ENCODE results near the gene NCOA3. TPM values are rescaled to one million over a fixed set of nuclear protein-coding genes. Genes with fewer than 3 reads are reported as not detected.

The NCOA3 gene
- total RNA-seq, 1 experiment from 2014 or later = 96.7 TPM

- Mint-ChIP-seq H3K4me3 (ENCODE audit: unreplicated experiment) (no peak overlapping the region), H3K36me3 (ENCODE audit: insufficient read depth, unreplicated experiment) (peaks cover 91% of the 10 kb centered on the region), H3K27ac (ENCODE audit: unreplicated experiment) (no peak overlapping the region), H3K27me3 (ENCODE audit: insufficient read depth, unreplicated experiment) (no peaks in the 10 kb centered on the region), H3K4me1 (ENCODE audit: low read depth, unreplicated experiment) (no peaks in the 10 kb centered on the region), H3K9me3 (ENCODE audit: unreplicated experiment) (no peaks in the 10 kb centered on the region)
- CTCF ChIA-PET = interaction anchor here (0.7 kb wide), 1 partner anchor 1778 kb away, joined by 6 read pairs; no protein-coding TSS in a partner anchor
- no TSS peak for BruUV-seq (replicated peaks)
- H3K4me1 ChIP-seq = no peaks in the 10 kb centered on the region
- POLR2A ChIA-PET = no interaction called here
- no peak for DNase-seq
- H3K9me3 ChIP-seq = no peaks in the 10 kb centered on the region
- H3K4me3 ChIP-seq (ENCODE audit: low read depth, low read length) = no peak overlapping the region
- intact Hi-C loops (cut with micrococcal nuclease; ENCODE audit: unreplicated experiment) = no loop called here
- no peaks in the 10 kb centered on the region for H3K27me3 ChIP-seq (replicated peaks; ENCODE audit: control insufficient read depth, insufficient read depth, low read length)
- peaks cover 11% of the 10 kb centered on the region for H3K36me3 ChIP-seq (ENCODE audit: control insufficient read depth, insufficient read depth, low read length)
- no peak for TF ChIP-seq CTCF (IDR thresholded peaks at IDR 0.05; ENCODE audit: insufficient read depth in 1 of 2, low read depth in 1 of 2, low read length in 1 of 2, severe bottlenecking in 1 of 2, unreplicated experiment in 1 of 2)
Measured at GRCh38 chr20:47653869-47654268, 152.2 kb downstream of the NCOA3 start.

- TF ChIP-seq CTCF (IDR thresholded peaks at IDR 0.05; ENCODE audit: insufficient read depth in 1 of 2, low read depth in 1 of 2, low read length in 1 of 2, severe bottlenecking in 1 of 2, unreplicated experiment in 1 of 2) = no peak
- Histone ChIP-seq H3K4me1 (peaks cover under 1% of the 10 kb centered on the region; the same call in 1 of the 2 replicates), H3K4me3 (ENCODE audit: low read depth, low read length) (no peak overlapping the region), H3K36me3 (ENCODE audit: control insufficient read depth, insufficient read depth, low read length) (peaks cover 10% of the 10 kb centered on the region), H3K9me3 (no peaks in the 10 kb centered on the region), H3K27me3 (replicated peaks; ENCODE audit: control insufficient read depth, insufficient read depth, low read length) (no peaks in the 10 kb centered on the region)
- Mint-ChIP-seq H3K36me3 (ENCODE audit: insufficient read depth, unreplicated experiment) (peaks cover 86% of the 10 kb centered on the region), H3K4me3 (ENCODE audit: unreplicated experiment) (no peak overlapping the region), H3K9me3 (ENCODE audit: unreplicated experiment) (no peaks in the 10 kb centered on the region), H3K4me1 (ENCODE audit: low read depth, unreplicated experiment) (no peaks in the 10 kb centered on the region), H3K27ac (ENCODE audit: unreplicated experiment) (no peak overlapping the region), H3K27me3 (ENCODE audit: insufficient read depth, unreplicated experiment) (no peaks in the 10 kb centered on the region)
- intact Hi-C loops (cut with micrococcal nuclease; ENCODE audit: unreplicated experiment) = no loop called here
- POLR2A ChIA-PET = no interaction called here
- DNase-seq = no peak
- BruUV-seq (replicated peaks) = no TSS peak
- CTCF ChIA-PET = no interaction called here
Measured at GRCh38 chr20:47654370-47654769, 152.7 kb downstream of the NCOA3 start.

- peaks cover 75% of the 10 kb centered on the region for H3K36me3 Mint-ChIP-seq (ENCODE audit: insufficient read depth, unreplicated experiment)
- ChIA-PET CTCF (no interaction called here), POLR2A (no interaction called here)
- DNase-seq = no peak
- H3K9me3 Mint-ChIP-seq (ENCODE audit: unreplicated experiment) = no peaks in the 10 kb centered on the region
- Histone ChIP-seq H3K4me3 (ENCODE audit: low read depth, low read length) (no peak overlapping the region), H3K27me3 (replicated peaks; ENCODE audit: control insufficient read depth, insufficient read depth, low read length) (no peaks in the 10 kb centered on the region), H3K9me3 (no peaks in the 10 kb centered on the region), H3K36me3 (ENCODE audit: control insufficient read depth, insufficient read depth, low read length) (peaks cover 12% of the 10 kb centered on the region), H3K4me1 (peaks cover 11% of the 10 kb centered on the region)
- peaks cover 11% of the 10 kb centered on the region for H3K4me1 Mint-ChIP-seq (ENCODE audit: low read depth, unreplicated experiment)
- TF ChIP-seq CTCF (IDR thresholded peaks at IDR 0.05; ENCODE audit: insufficient read depth in 1 of 2, low read depth in 1 of 2, low read length in 1 of 2, severe bottlenecking in 1 of 2, unreplicated experiment in 1 of 2) = no peak
- intact Hi-C loops (cut with micrococcal nuclease; ENCODE audit: unreplicated experiment) = no loop called here
- H3K27ac Mint-ChIP-seq (ENCODE audit: unreplicated experiment) = no peak overlapping the region
- no peaks in the 10 kb centered on the region for H3K27me3 Mint-ChIP-seq (ENCODE audit: insufficient read depth, unreplicated experiment)
- BruUV-seq (replicated peaks) = no TSS peak
- H3K4me3 Mint-ChIP-seq (ENCODE audit: unreplicated experiment) = no peak overlapping the region
Measured at GRCh38 chr20:47655635-47656034, 153.9 kb downstream of the NCOA3 start.
